RWPE2 (cell line): Measurements from ENCODE around the gene SPOCK2.
"Not testable (repeated sequence)": the region's sequence is repeated elsewhere in the genome, so short reads cannot be mapped to it uniquely, and the experiment has no call there.

Experiments
- ATAC-seq: fragments of 200-7000 bp; cut with Tn5 transposase; 3 replicates; pipeline ENCODE4 v1.9.1; 2021; ENCODE audit warnings: low read depth
- DNase-seq: peaks from one replicate; pipeline ENCODE4 v3.0.0-alpha.2; 2020; ENCODE audit warnings: low spot score
- H3K27ac ChIP-seq: fragments of 450-650 bp; 2 replicates; pipeline ENCODE4 v1.5.1; 2017; ENCODE audit warnings: mild to moderate bottlenecking; ENCODE audit not compliant: poor library complexity, severe bottlenecking
- H3K27me3 ChIP-seq: fragments of 250-450 bp; sonication (Bioruptor Pico); 2 replicates; pipeline ENCODE4 v1.5.1; 2021; ENCODE audit warnings: mild to moderate bottlenecking, moderate library complexity; ENCODE audit not compliant: insufficient read depth, poor library complexity, severe bottlenecking
- H3K36me3 ChIP-seq: fragments of 250-450 bp; sonication (Bioruptor Pico); 2 replicates; pipeline ENCODE4 v1.5.1; 2020; ENCODE audit warnings: low read depth, mild to moderate bottlenecking, moderate library complexity
- H3K4me1 ChIP-seq: fragments of 250-450 bp; sonication (Bioruptor Pico); 2 replicates; pipeline ENCODE4 v1.5.1; 2021; ENCODE audit warnings: mild to moderate bottlenecking, moderate library complexity; ENCODE audit not compliant: insufficient read depth, poor library complexity, severe bottlenecking
- H3K4me3 ChIP-seq: fragments of 250-450 bp; sonication (Bioruptor Pico); 2 replicates; pipeline ENCODE4 v1.5.1; 2021; ENCODE audit warnings: mild to moderate bottlenecking, moderate library complexity; ENCODE audit not compliant: severe bottlenecking
- H3K9me3 ChIP-seq: fragments of 250-450 bp; sonication (Bioruptor Pico); 2 replicates; pipeline ENCODE4 v1.5.1; 2021; ENCODE audit warnings: mild to moderate bottlenecking, moderate library complexity; ENCODE audit not compliant: severe bottlenecking
- TF ChIP-seq, protein P1 (sequence below): fragments of 450-650 bp; IDR thresholded peaks from one replicate; pipeline ENCODE4 v1.5.1; 2017; ENCODE audit warnings: mild to moderate bottlenecking, moderate library complexity; ENCODE audit not compliant: poor library complexity, severe bottlenecking

Gene SPOCK2

DNA sequence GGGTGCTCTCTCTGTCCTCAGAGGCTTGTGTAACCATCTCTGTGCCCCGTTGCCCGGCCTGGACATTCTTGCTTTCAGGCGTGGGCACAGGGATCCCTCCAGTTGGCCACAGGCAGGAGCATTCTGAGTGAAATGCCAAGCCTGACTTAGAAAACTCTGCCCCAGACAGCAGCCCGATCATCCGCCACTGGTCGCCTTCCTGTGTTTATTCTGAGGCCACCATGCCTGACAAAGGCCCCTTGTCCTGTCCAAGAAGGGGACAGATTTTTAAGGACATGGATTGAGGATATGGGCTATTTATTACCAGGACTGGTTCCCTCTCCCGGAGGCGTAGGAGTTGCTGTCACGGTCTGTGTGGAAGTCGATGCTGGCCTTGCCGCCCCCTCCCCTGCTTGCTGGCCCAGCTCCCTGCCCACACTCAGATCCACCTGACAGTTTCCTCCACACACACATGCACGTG, 54.3 kb downstream of the SPOCK2 start:
- Histone ChIP-seq H3K27ac (no peak overlapping the region), H3K4me3 (no peak overlapping the region), H3K36me3 (no peaks in the 10 kb centered on the region), H3K4me1 (no peaks in the 10 kb centered on the region), H3K9me3 (no peaks in the 10 kb centered on the region), H3K27me3 (no peaks in the 10 kb centered on the region)
- ATAC-seq (no peak), DNase-seq (no peak)
- TF ChIP-seq, protein P1, sequence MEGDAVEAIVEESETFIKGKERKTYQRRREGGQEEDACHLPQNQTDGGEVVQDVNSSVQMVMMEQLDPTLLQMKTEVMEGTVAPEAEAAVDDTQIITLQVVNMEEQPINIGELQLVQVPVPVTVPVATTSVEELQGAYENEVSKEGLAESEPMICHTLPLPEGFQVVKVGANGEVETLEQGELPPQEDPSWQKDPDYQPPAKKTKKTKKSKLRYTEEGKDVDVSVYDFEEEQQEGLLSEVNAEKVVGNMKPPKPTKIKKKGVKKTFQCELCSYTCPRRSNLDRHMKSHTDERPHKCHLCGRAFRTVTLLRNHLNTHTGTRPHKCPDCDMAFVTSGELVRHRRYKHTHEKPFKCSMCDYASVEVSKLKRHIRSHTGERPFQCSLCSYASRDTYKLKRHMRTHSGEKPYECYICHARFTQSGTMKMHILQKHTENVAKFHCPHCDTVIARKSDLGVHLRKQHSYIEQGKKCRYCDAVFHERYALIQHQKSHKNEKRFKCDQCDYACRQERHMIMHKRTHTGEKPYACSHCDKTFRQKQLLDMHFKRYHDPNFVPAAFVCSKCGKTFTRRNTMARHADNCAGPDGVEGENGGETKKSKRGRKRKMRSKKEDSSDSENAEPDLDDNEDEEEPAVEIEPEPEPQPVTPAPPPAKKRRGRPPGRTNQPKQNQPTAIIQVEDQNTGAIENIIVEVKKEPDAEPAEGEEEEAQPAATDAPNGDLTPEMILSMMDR = no peak

DNA sequence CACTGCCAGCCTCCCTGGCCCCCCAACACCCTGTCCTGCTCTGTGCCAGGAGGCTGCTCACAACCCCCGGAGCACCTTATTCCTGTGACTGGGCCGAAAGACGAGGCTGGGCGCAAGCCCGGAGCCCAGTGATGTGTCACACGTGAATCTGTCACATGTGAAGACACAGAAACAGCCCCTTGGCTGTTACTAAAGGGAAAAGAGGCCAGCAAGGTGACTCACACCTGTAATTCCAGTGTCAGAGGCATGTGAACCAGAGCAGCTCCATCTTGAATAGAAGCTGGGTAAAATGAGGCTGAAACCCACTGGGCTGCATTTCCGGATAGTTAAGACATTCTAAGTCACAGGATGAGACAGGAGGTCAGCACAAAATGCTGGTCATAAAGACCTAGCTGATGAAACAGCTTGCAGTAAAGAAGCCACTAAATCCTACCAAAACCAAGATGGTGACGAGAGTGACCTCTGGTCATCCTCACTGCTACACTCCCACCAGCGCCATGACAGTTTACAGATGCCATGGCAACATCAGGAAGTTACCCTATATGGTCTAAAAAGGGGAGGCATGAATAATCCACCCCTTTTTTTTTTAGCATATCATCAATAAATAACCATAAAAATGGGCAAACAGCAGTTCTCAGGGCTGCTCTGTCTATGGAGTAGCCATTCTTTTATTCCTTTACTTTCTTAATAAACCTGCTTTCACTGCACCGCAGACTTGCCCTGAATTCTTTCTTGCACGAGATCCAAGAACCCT, 55.8 kb downstream of the SPOCK2 start:
- H3K9me3 ChIP-seq, H3K4me3 ChIP-seq, H3K4me1 ChIP-seq, H3K36me3 ChIP-seq, H3K27me3 ChIP-seq, DNase-seq, ATAC-seq, H3K27ac ChIP-seq: not testable (repeated sequence)

DNA sequence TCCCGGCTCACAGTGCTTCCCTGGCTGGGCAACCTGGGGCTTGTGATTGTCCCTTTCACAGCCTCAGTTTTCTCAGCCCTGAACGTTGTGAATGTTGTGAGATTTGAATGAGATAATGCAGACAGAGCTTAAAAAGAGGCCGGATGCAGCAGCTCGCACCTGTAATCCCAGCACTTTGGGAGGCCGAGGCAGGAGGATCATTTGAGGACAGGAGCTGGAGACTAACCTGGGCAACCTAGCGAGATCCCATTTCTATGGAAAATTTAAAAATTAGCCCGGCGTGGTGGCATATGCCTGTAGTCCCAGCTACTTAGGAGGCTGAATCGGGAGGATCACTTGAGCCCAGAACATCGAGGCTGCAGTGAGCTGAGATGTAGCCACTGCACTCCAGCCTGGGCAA, 56.6 kb downstream of the SPOCK2 start:
- no peaks in the 10 kb centered on the region for H3K27me3 ChIP-seq
- H3K4me1 ChIP-seq = peaks cover 13% of the 10 kb centered on the region
- H3K4me3 ChIP-seq = no peak overlapping the region
- TF ChIP-seq, protein P1 = no peak
- H3K36me3 ChIP-seq = no peaks in the 10 kb centered on the region
- ATAC-seq = no peak
- H3K27ac ChIP-seq = no peak overlapping the region
- no peaks in the 10 kb centered on the region for H3K9me3 ChIP-seq
- no peak for DNase-seq

DNA sequence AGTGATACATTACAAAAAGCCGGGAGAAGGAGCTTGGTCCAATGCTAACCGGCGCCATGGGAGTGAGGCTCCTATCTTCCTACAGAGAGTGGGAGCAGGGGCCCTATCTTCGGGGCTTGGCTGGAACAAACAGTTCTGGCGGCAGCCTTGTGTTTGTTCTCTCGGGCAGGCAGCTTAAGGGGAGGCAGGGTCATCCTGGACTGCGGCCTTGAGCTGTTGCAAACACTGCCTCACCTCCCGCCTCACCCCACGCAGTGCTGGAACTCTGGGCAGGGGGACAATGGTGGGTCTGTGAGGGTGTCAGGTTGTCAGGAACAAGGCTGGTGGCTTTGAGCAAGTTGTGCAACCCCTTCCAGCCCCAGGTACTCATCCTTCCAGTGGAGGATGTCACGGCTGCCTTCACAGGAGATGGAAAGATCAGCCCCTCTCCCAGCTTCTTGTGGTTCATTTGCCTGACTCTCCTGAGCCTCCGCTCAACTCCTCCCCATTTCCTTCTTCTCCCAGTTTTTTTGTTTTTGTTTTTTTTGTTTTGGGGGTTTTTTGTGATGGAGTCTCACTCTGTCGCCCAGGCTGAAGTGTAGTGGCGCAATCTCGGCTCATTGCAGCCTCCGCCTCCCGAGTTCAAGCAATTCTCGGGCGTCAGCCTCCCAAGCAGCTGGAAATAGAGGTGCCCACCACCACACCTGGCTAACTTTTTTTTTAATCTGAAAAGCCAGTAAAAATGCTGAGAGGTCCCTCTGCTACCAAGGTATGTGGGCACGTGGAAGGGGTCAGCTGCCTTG, 57.4 kb downstream of the SPOCK2 start:
- no peaks in the 10 kb centered on the region for H3K27me3 ChIP-seq
- H3K4me1 ChIP-seq = peaks cover 13% of the 10 kb centered on the region
- ATAC-seq = no peak
- H3K36me3 ChIP-seq = no peaks in the 10 kb centered on the region
- H3K4me3 ChIP-seq = no peak overlapping the region
- H3K27ac ChIP-seq = no peak overlapping the region
- no peaks in the 10 kb centered on the region for H3K9me3 ChIP-seq
- no peak for DNase-seq
- TF ChIP-seq, protein P1 = no peak

DNA sequence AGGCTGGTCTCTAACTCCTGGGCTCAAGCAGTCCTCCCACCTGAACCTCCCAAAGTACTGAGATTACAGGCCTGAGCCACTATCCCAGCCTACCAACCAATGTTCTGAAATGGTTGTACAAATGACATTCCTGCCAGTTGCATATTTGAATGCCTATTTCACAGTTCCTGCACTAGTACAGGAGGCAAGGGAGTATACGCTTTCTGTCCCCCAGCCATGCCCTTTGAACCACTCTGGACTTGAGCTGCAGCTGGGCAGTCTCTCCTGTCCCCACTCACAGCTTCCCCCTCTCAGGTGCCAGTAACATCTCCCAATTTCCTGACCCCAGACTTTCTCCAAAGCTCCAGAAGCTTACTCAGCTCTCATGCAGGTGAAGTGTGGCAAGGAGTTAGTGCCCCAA, 58.9 kb downstream of the SPOCK2 start:
- Histone ChIP-seq H3K4me1 (peaks cover 13% of the 10 kb centered on the region), H3K4me3 (no peak overlapping the region)
- ATAC-seq = no peak

More for the DNA sequence above, 58.9 kb downstream of the SPOCK2 start:
- Histone ChIP-seq H3K27ac (no peak overlapping the region), H3K36me3 (no peaks in the 10 kb centered on the region), H3K27me3 (no peaks in the 10 kb centered on the region), H3K9me3 (no peaks in the 10 kb centered on the region)
- TF ChIP-seq, protein P1 = no peak
- DNase-seq = no peak
